Neural cell (in vitro differentiated cells): Measurements from ENCODE around the gene TLL1. TPM values are rescaled to one million over a fixed set of nuclear protein-coding genes. Genes with fewer than 3 reads are reported as not detected.

Source experiments
- H2AFZ ChIP-seq: fragments of 200-600, 300-800 bp; sonication (generic), shearing (Covaris generic); 2 replicates; pipeline ENCODE4 v1.6.0; 2014; ENCODE audit warnings: low read depth, mild to moderate bottlenecking, antibody characterized with exemption, low read length, moderate library complexity
- H3F3A ChIP-seq: fragments of 200-600 bp; shearing (Covaris generic); 2 replicates; pipeline ENCODE4 v1.6.1; 2016; ENCODE audit warnings: mild to moderate bottlenecking, moderate library complexity, mixed read lengths, antibody characterized with exemption, low read length; ENCODE audit not compliant: insufficient read depth, poor library complexity, severe bottlenecking
- H3K27ac ChIP-seq: fragments of 200-600, 300-800 bp; sonication (generic), shearing (Covaris generic); 2 replicates; pipeline ENCODE4 v1.5.1; 2014; ENCODE audit warnings: mild to moderate bottlenecking, low read length, moderate library complexity
- H3K27me3 ChIP-seq: fragments of 300-800, 200-600 bp; sonication (generic), shearing (Covaris generic); 2 replicates; pipeline ENCODE4 v1.6.0; 2014; ENCODE audit warnings: mild to moderate bottlenecking, low read depth, low read length, moderate library complexity; ENCODE audit not compliant: insufficient read depth
- H3K36me3 ChIP-seq: fragments of 300-800, 200-600 bp; sonication (generic), shearing (Covaris generic); 2 replicates; pipeline ENCODE4 v1.5.1; 2014; ENCODE audit warnings: mild to moderate bottlenecking, antibody characterized with exemption, low read length, moderate library complexity; ENCODE audit not compliant: insufficient read depth
- H3K4me2 ChIP-seq: fragments of 300-800, 200-600 bp; sonication (generic), shearing (Covaris generic); 2 replicates; pipeline ENCODE4 v1.6.0; 2014; ENCODE audit warnings: mild to moderate bottlenecking, low read length
- H3K4me3 ChIP-seq: fragments of 300-800, 200-600 bp; sonication (generic), shearing (Covaris generic); 2 replicates; pipeline ENCODE4 v1.5.1; 2014; ENCODE audit warnings: mild to moderate bottlenecking, low read length, moderate library complexity
- H3K79me2 ChIP-seq: fragments of 200-600 bp; shearing (Covaris generic); replicated peaks from 2 replicates; pipeline ENCODE4 v1.6.0; 2014; ENCODE audit warnings: mild to moderate bottlenecking, low read length, moderate library complexity; ENCODE audit not compliant: insufficient read depth
- H3K9ac ChIP-seq: fragments of 300-800, 200-600 bp; sonication (generic), shearing (Covaris generic); 2 replicates; pipeline ENCODE4 v1.6.1; 2016; ENCODE audit warnings: mild to moderate bottlenecking, low read length, mixed read lengths
- H3K9me2 ChIP-seq: fragments of 200-600 bp; shearing (Covaris generic); 2 replicates; pipeline ENCODE4 v1.6.1; 2016; ENCODE audit warnings: mild to moderate bottlenecking, low read length, mixed read lengths; ENCODE audit not compliant: insufficient read depth
- H3K9me3 ChIP-seq: fragments of 200-600, 300-800 bp; sonication (generic), shearing (Covaris generic); 2 replicates; pipeline ENCODE4 v1.6.1; 2016; ENCODE audit warnings: mild to moderate bottlenecking, mixed run types, low read length, moderate library complexity, mixed read lengths
- H4K20me1 ChIP-seq: fragments of 200-600 bp; shearing (Covaris generic); 2 replicates; pipeline ENCODE4 v1.6.1; 2016; ENCODE audit warnings: mild to moderate bottlenecking, mixed run types; ENCODE audit not compliant: insufficient read depth
- CTCF ChIP-seq: fragments of 450-650 bp; IDR thresholded peaks from 2 replicates; pipeline ENCODE4 v1.5.1; 2014; ENCODE audit warnings: antibody characterized with exemption, mild to moderate bottlenecking, moderate library complexity; ENCODE audit not compliant: poor library complexity, severe bottlenecking
- EP300 ChIP-seq: fragments of 450-650 bp; conservative IDR thresholded peaks from 2 replicates; pipeline ENCODE4 v1.6.1; 2014; ENCODE audit warnings: antibody characterized with exemption, mild to moderate bottlenecking, moderate library complexity; ENCODE audit not compliant: poor library complexity, severe bottlenecking
- EZH2 ChIP-seq: fragments of 200-600, 300-800 bp; shearing (Covaris generic), sonication (generic); IDR thresholded peaks from 2 replicates; pipeline ENCODE4 v1.6.1; 2014; ENCODE audit warnings: antibody characterized with exemption, low read length, borderline replicate concordance, mild to moderate bottlenecking; ENCODE audit not compliant: insufficient read depth, poor library complexity, severe bottlenecking
- MXI1 ChIP-seq: fragments of 450-650 bp; conservative IDR thresholded peaks from 2 replicates; pipeline ENCODE4 v1.6.1; 2014; ENCODE audit warnings: antibody characterized with exemption, mild to moderate bottlenecking; ENCODE audit not compliant: poor library complexity, severe bottlenecking
- POLR2AphosphoS5 ChIP-seq: IDR thresholded peaks from 2 replicates; pipeline ENCODE4 v1.6.1; 2012
- RAD21 ChIP-seq: fragments of 450-650 bp; conservative IDR thresholded peaks from 2 replicates; pipeline ENCODE4 v1.6.1; 2014; ENCODE audit warnings: antibody characterized with exemption, mild to moderate bottlenecking, moderate library complexity
- REST ChIP-seq: IDR thresholded peaks from 2 replicates; pipeline ENCODE4 v1.6.1; 2012; ENCODE audit warnings: borderline replicate concordance
- SMC3 ChIP-seq: fragments of 450-650 bp; conservative IDR thresholded peaks from 2 replicates; pipeline ENCODE4 v1.6.1; 2014; ENCODE audit warnings: antibody characterized with exemption, mild to moderate bottlenecking, moderate library complexity; ENCODE audit not compliant: poor library complexity
- TAF1 ChIP-seq: IDR thresholded peaks from 2 replicates; pipeline ENCODE4 v1.6.1; 2012; ENCODE audit warnings: low read depth
- polyA plus RNA-seq: library from polyadenylated mRNA; depleted of rRNA; stranded (reverse); fragments of >200 nt; gene quantifications from 2 replicates; pipeline ENCODE4 v1.2.3, GENCODE V29; 2014

TLL1 gene
- polyA plus RNA-seq, 1 donor from 2014 or later: not detected

GRCh38 chr4:165828928-165829327 lies 44.1 kb upstream of the TLL1 start:
- no peak overlapping the region for H3K27ac ChIP-seq
- no peaks in the 10 kb centered on the region for H3K27me3 ChIP-seq

GRCh38 chr4:165834116-165834515 lies 38.9 kb upstream of the TLL1 start:
- H3K27me3 ChIP-seq: no peaks in the 10 kb centered on the region
- no peaks in the 10 kb centered on the region for H3K9me3 ChIP-seq
- no peak overlapping the region for H3K4me2 ChIP-seq
- H3K36me3 ChIP-seq: no peaks in the 10 kb centered on the region
- no peaks in the 10 kb centered on the region for H3K79me2 ChIP-seq
- no peak overlapping the region for H3K9ac ChIP-seq
- H4K20me1 ChIP-seq: no peaks in the 10 kb centered on the region
- no peaks in the 10 kb centered on the region for H3F3A ChIP-seq
- H2AFZ ChIP-seq: no peak overlapping the region
- no peak overlapping the region for H3K27ac ChIP-seq
- TF ChIP-seq CTCF: no peak
- TF ChIP-seq SMC3: no peak
- TF ChIP-seq POLR2AphosphoS5: no peak
- TF ChIP-seq REST: no peak
- TF ChIP-seq TAF1: no peak
- no peak for TF ChIP-seq MXI1
- TF ChIP-seq EP300: no peak
- no peak for TF ChIP-seq EZH2
- TF ChIP-seq RAD21: no peak
- H3K9me2 ChIP-seq: no peaks in the 10 kb centered on the region
- no peak overlapping the region for H3K4me3 ChIP-seq

More at GRCh38 chr4:165828928-165829327, 44.1 kb upstream of the TLL1 start:
- Histone ChIP-seq H2AFZ (no peak overlapping the region), H3K9me2 (no peaks in the 10 kb centered on the region), H3K9me3 (no peaks in the 10 kb centered on the region), H3K79me2 (no peaks in the 10 kb centered on the region), H3K4me3 (no peak overlapping the region), H3F3A (no peaks in the 10 kb centered on the region), H4K20me1 (no peaks in the 10 kb centered on the region), H3K9ac (no peak overlapping the region), H3K36me3 (no peaks in the 10 kb centered on the region), H3K4me2 (no peak overlapping the region)
- no peak for TF ChIP-seq MXI1

- H3F3A ChIP-seq: no peaks in the 10 kb centered on the region
- no peaks in the 10 kb centered on the region for H3K36me3 ChIP-seq
- H3K9me3 ChIP-seq: no peaks in the 10 kb centered on the region
- H3K9me2 ChIP-seq: no peaks in the 10 kb centered on the region
- H3K27ac ChIP-seq: no peak overlapping the region
- no peak for TF ChIP-seq CTCF
- TF ChIP-seq SMC3: no peak
- no peak for TF ChIP-seq POLR2AphosphoS5
- TF ChIP-seq TAF1: no peak
- no peak for TF ChIP-seq EZH2
- TF ChIP-seq RAD21: no peak
- no peak for TF ChIP-seq REST
- no peak overlapping the region for H3K4me2 ChIP-seq
- no peaks in the 10 kb centered on the region for H3K79me2 ChIP-seq
- no peak overlapping the region for H2AFZ ChIP-seq
- H3K4me3 ChIP-seq: no peak overlapping the region
- H3K27me3 ChIP-seq: no peaks in the 10 kb centered on the region
- no peaks in the 10 kb centered on the region for H4K20me1 ChIP-seq
- H3K9ac ChIP-seq: no peak overlapping the region
These were observed 34.5 kb upstream of the TLL1 start for GRCh38 chr4:165838575-165838974.
